ENCODE data around the gene UQCRQ. TPM values are rescaled to one million over a fixed set of nuclear protein-coding genes. Genes with fewer than 3 reads are reported as not detected.
"Not testable (repeated sequence)": the region's sequence is repeated elsewhere in the genome, so short reads cannot be mapped to it uniquely, and the experiment has no call there.

UQCRQ gene
- polyA plus RNA-seq, 3 donors: 171 to 396 (median 301) TPM

- whole genome bisulfite sequencing, 3 donors: 3 to 5% (median 4%) methylated on average over 48 to 78 of the region's 78 CpGs
- H3K27ac ChIP-seq (ENCODE audit: low read depth, low read length): no peak within 1 kb of the TSS
Observed at GRCh38 chr5:132830436-132831094, 35.9 kb upstream of the UQCRQ start, which contains the start of gene SHROOM1. TSS of gene SHROOM1 (minus strand) at chr5:132830647. CDS start at chr5:132826140, 4,507 bp downstream.

DNA sequence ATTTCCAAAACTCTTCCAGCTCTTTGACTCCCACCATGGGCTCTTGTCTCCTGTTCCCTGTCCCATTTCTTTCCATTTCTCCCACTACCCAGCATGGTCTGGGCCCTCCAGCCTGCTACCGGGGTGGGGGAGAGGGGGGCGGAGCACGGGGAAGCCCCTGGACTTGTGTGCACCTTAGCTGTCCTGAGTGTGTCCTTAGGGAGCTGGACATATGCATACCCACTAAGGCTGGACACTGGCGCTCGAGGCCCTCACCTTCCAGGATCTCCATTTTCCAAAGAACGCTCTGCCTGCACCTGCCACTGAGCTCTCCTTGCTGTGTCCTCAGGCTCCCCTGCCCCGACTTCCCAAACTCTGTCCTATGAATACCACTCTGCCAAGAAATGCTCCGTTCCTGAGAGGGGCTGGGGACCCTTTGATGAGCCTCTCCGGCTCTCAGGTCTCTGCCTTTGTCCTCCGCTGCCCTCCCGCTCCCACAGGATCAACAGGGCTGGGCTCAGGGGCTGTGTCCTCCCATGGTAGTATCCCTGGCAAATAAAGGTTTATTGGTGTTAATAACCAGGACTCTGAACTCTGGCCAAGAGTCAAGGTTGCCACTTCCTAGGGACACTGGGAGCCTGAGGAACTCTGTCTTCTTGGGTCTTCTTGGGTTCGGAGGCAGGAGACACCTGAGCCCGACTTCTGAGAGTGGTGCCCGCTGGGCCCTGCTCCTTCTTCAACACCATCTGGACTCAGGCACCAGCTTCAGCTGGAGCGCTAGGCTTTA, 35.2 kb upstream of the UQCRQ start:
- WGBS, 3 donors: 80 to 91% (median 87%) methylated on average over 15 of the region's 15 CpGs
- H3K27ac ChIP-seq (ENCODE audit: low read depth, low read length): no peak overlapping the region

- H3K27ac ChIP-seq (ENCODE audit: low read depth, low read length): no peak overlapping the region
- WGBS, 3 donors: 89 to 91% (median 90%) methylated on average over 5 of the region's 5 CpGs
Observed at GRCh38 chr5:132832612-132833011, 33.8 kb upstream of the UQCRQ start.

DNA sequence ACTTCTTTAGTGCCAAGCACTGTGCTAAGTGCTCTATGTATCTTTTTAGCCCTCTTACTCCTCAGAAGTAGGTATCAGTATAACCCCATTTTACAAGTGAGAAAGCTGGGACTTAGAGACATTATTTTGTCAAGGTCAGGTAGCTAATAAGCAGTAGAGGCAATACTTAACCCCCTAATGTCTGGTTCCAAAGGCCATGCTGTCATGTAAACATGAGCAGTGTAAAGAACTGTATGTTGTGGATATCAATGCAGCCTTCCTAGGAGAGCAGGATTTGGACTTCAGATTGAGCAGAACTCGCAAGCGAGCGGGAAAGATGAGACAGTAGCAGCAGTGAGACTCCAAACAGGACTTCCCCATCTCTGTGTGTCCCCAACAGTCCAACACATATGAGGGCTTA, 32.4 kb upstream of the UQCRQ start:
- H3K27ac ChIP-seq (ENCODE audit: low read depth, low read length): no peak overlapping the region
- WGBS, 3 donors: 96 to 99% (median 98%) methylated on average over 3 of the region's 3 CpGs

- no peak overlapping the region for H3K27ac ChIP-seq (ENCODE audit: low read depth, low read length)
- 89 to 100% (median 95%) methylated on average over 1 of the region's 1 CpG for WGBS, 3 donors
Observed at GRCh38 chr5:132836852-132837251, 29.6 kb upstream of the UQCRQ start.

GRCh38 chr5:132837868-132838267, 28.6 kb upstream of the UQCRQ start:
- 53 to 72% (median 69%) methylated on average over 2 of the region's 2 CpGs for WGBS, 3 donors
- H3K27ac ChIP-seq (ENCODE audit: low read depth, low read length): no peak overlapping the region

- WGBS, 3 donors: 57 to 90% (median 72%) methylated on average over 3 of the region's 3 CpGs
- H3K27ac ChIP-seq (ENCODE audit: low read depth, low read length): no peak overlapping the region
Observed at GRCh38 chr5:132838516-132839282, 27.7 kb upstream of the UQCRQ start.

- H3K27ac ChIP-seq (ENCODE audit: low read depth, low read length): no peak overlapping the region
- 70 to 83% (median 70%) methylated on average over 8 of the region's 8 CpGs for WGBS, 3 donors
Observed at GRCh38 chr5:132839426-132840301, 26.8 kb upstream of the UQCRQ start.

GRCh38 chr5:132840313-132840712, 26.1 kb upstream of the UQCRQ start:
- WGBS, 3 donors: 67 to 80% (median 68%) methylated on average over 3 of the region's 3 CpGs
- no peak overlapping the region for H3K27ac ChIP-seq (ENCODE audit: low read depth, low read length)

GRCh38 chr5:132840896-132841295, 25.5 kb upstream of the UQCRQ start:
- 19 to 71% (median 69%) methylated on average over 1 of the region's 1 CpG for WGBS, 3 donors
- H3K27ac ChIP-seq (ENCODE audit: low read depth, low read length): no peak overlapping the region

GRCh38 chr5:132841305-132841704, 25.1 kb upstream of the UQCRQ start:
- 64 to 91% (median 85%) methylated on average over 4 of the region's 4 CpGs for WGBS, 3 donors
- no peak overlapping the region for H3K27ac ChIP-seq (ENCODE audit: low read depth, low read length)

DNA sequence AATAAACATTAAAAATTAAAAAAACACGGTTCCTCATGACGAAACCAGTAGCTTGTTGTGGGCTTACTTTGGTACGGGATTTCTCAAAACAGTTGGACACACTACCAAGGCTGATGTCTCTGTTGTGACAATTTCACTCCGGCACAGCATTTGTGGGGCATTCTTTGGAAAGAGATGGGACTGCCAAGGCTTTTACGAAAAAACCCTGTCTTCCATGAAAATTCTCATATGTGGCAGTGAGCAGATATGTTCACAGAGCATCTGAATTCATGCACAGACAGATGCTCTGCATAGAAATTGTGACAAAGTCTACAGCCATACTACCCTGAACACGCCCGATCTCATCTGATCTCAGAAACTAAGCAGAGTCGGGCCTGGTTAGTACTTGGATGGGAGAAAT, 18.2 kb upstream of the UQCRQ start:
- WGBS, 3 donors: 93 to 96% (median 95%) methylated on average over 8 of the region's 8 CpGs
- no peak overlapping the region for H3K27ac ChIP-seq (ENCODE audit: low read depth, low read length)

DNA sequence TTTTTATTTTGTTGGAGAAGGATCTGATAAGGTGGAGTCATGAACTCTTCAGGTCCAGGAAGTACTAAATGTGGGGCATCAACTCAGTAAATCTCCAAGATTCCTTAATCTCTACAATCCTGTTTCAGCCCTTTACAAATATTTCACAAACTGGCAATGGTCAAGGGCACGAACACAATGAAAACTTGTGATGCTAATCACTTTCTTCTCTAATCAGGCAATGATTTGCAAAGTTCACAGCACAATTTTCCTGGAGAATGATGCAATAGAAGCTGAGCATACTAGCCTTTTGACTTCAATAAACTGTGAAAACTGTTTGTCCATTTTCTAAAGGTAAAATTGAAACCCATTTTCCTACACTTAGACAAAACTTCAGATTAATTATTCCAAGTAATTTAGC, 17.1 kb upstream of the UQCRQ start:
- 40 to 80% (median 64%) methylated on average over 1 of the region's 1 CpG for WGBS, 3 donors
- no peak overlapping the region for H3K27ac ChIP-seq (ENCODE audit: low read depth, low read length)

- H3K27ac ChIP-seq (ENCODE audit: low read depth, low read length): no peak overlapping the region
- 62 to 91% (median 82%) methylated on average over 2 of the region's 2 CpGs for WGBS, 3 donors
Observed at GRCh38 chr5:132850066-132850465, 16.4 kb upstream of the UQCRQ start.

GRCh38 chr5:132853323-132853722, 13.1 kb upstream of the UQCRQ start:
- H3K27ac ChIP-seq (ENCODE audit: low read depth, low read length): no peak overlapping the region
- WGBS, 3 donors: 68 to 94% (median 88%) methylated on average over 3 of the region's 3 CpGs

GRCh38 chr5:132853790-132854189, 12.7 kb upstream of the UQCRQ start:
- H3K27ac ChIP-seq (ENCODE audit: low read depth, low read length): no peak overlapping the region
- 21 to 38% (median 24%) methylated on average over 1 of the region's 1 CpG for WGBS, 3 donors

- WGBS, 3 donors: 8 to 39% (median 37%) methylated on average over 3 of the region's 3 CpGs
- no peak overlapping the region for H3K27ac ChIP-seq (ENCODE audit: low read depth, low read length)
Observed at GRCh38 chr5:132854301-132854700, 12.1 kb upstream of the UQCRQ start.

DNA sequence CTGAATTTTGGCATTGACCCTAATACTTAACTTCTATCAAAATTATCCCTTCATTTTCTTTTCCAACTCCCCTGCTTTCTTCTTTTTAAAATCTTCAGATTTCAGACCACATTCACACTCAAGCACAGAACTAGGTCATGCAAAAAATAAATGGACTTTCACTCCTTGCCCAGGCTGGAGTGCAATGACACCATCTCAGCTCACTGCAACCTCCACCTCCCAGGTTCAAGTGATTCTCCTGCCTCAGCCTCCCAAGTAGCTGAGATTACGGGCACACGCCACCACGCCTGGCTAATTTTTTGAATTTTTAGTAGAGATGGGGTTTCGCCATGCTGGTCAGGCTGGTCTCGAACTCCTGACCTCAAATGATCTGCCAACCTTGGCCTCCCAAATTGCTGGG, 11.4 kb upstream of the UQCRQ start:
- not testable (repeated sequence) for H3K27ac ChIP-seq (ENCODE audit: low read depth, low read length)
- WGBS, 3 donors: 96 to 98% (median 96%) methylated on average over 5 of the region's 5 CpGs
